HepG2 (cell line): ENCODE data around the gene RING1. TPM values are rescaled to one million over a fixed set of nuclear protein-coding genes. Genes with fewer than 3 reads are reported as not detected.

Experiments used
- ARID3A ChIP-seq: IDR thresholded peaks from 2 replicates; pipeline ENCODE4 v1.6.1; 2012; ENCODE audit warnings: low read depth, low read length, improper control_type of control experiment
- ARNT ChIP-seq: fragments of 450-650 bp; IDR thresholded peaks from 2 replicates; pipeline ENCODE4 v1.6.1; 2017
- ETV5 ChIP-seq: IDR thresholded peaks from 2 replicates; pipeline ENCODE4 v1.6.1; 2018; ENCODE audit warnings: missing biosample characterization, missing genetic modification reagents, inconsistent platforms, borderline replicate concordance
- ETV6 ChIP-seq: sonication (generic); formaldehyde crosslinking; conservative IDR thresholded peaks from 2 replicates; pipeline ENCODE4 v1.4.0; 2020; ENCODE audit warnings: missing genetic modification reagents
- FOXA1 ChIP-seq, 2 experiments: fragments of 450-650 bp in 1 of 2; sonication (generic) in 1 of 2; formaldehyde crosslinking in 1 of 2; IDR thresholded peaks; 2 replicates each; pipeline versions ENCODE4 v1.4.0 to v1.6.1; 2016 to 2020; ENCODE audit warnings: missing genetic modification reagents in 1 of 2
- FOXA3 ChIP-seq: IDR thresholded peaks from 2 replicates; pipeline ENCODE4 v1.6.1; 2016; ENCODE audit warnings: missing genetic modification reagents, missing compliant biosample characterization
- FOXP1 ChIP-seq, 2 experiments: fragments of 450-650 bp in 1 of 2; IDR thresholded peaks; 2 replicates each; pipeline ENCODE4 v1.6.1; 2017 to 2018; ENCODE audit warnings: antibody characterized with exemption in 1 of 2
- IRX3 ChIP-seq: sonication (generic); formaldehyde crosslinking; IDR thresholded peaks from 2 replicates; pipeline ENCODE4 v1.8.1; 2023; ENCODE audit warnings: mild to moderate bottlenecking, low read depth, missing genetic modification reagents, borderline replicate concordance
- KMT2A ChIP-seq: sonication (generic); formaldehyde crosslinking; IDR thresholded peaks from 2 replicates; pipeline ENCODE4 v1.4.0; 2020; ENCODE audit warnings: missing genetic modification reagents
- NCOA2 ChIP-seq: sonication (generic); formaldehyde crosslinking; IDR thresholded peaks from 2 replicates; pipeline ENCODE4 v1.8.0; 2022; ENCODE audit warnings: inconsistent platforms
- RARA ChIP-seq: IDR thresholded peaks from 2 replicates; pipeline ENCODE4 v1.6.1; 2016; ENCODE audit warnings: missing genetic modification reagents, missing compliant biosample characterization
- SAFB2 ChIP-seq: sonication (generic); formaldehyde crosslinking; IDR thresholded peaks from 2 replicates; pipeline ENCODE4 v1.5.1; 2020; ENCODE audit warnings: missing genetic modification reagents, low read depth, mild to moderate bottlenecking, borderline replicate concordance
- SP4 ChIP-seq: sonication (generic); formaldehyde crosslinking; IDR thresholded peaks from 2 replicates; pipeline ENCODE4 v1.8.1; 2023; ENCODE audit warnings: mild to moderate bottlenecking, missing genetic modification reagents
- SPEN ChIP-seq: sonication (generic); formaldehyde crosslinking; IDR thresholded peaks from 2 replicates; pipeline ENCODE4 v1.5.1; 2020; ENCODE audit warnings: low read depth, mild to moderate bottlenecking, missing genetic modification reagents
- TEAD2 ChIP-seq: sonication (generic); formaldehyde crosslinking; IDR thresholded peaks from 2 replicates; pipeline ENCODE4 v1.9.0; 2021; ENCODE audit warnings: missing genetic modification reagents
- ZBTB10 ChIP-seq: sonication (generic); formaldehyde crosslinking; IDR thresholded peaks from 2 replicates; pipeline ENCODE4 v1.4.0; 2020; ENCODE audit warnings: missing genetic modification reagents, borderline replicate concordance
- ZBTB38 ChIP-seq: sonication (generic); formaldehyde crosslinking; IDR thresholded peaks from 2 replicates; pipeline ENCODE4 v1.5.1; 2020; ENCODE audit warnings: mild to moderate bottlenecking, missing genetic modification reagents
- ZNF136 ChIP-seq: sonication (generic); formaldehyde crosslinking; IDR thresholded peaks from 2 replicates; pipeline ENCODE4 v1.8.1; 2022; ENCODE audit warnings: low read depth, mild to moderate bottlenecking, moderate library complexity, missing genetic modification reagents
- ZNF251 ChIP-seq: sonication (generic); formaldehyde crosslinking; IDR thresholded peaks from 2 replicates; pipeline ENCODE4 v1.9.0; 2021; ENCODE audit warnings: mild to moderate bottlenecking, missing genetic modification reagents
- ZNF674 ChIP-seq: sonication (generic); formaldehyde crosslinking; IDR thresholded peaks from 2 replicates; pipeline ENCODE4 v1.5.0; 2020; ENCODE audit warnings: low read depth, mild to moderate bottlenecking, missing genetic modification reagents
- ZNF710 ChIP-seq: sonication (generic); formaldehyde crosslinking; IDR thresholded peaks from 2 replicates; pipeline ENCODE4 v1.5.0; 2020; ENCODE audit warnings: mild to moderate bottlenecking, missing genetic modification reagents, borderline replicate concordance
- ZNF850 ChIP-seq: sonication (generic); formaldehyde crosslinking; conservative IDR thresholded peaks from 2 replicates; pipeline ENCODE4 v1.9.0; 2021; ENCODE audit warnings: mild to moderate bottlenecking, missing genetic modification reagents
- polyA plus RNA-seq, 8 experiments: library from polyadenylated mRNA; depleted of rRNA in 3 of 8; stranded (reverse) in 7 of 8; unstranded in 1 of 8; fragments of >200 nt; fragmentation: Illumina TruSeq in 4 of 8; extraction: Trizol in 4 of 8; gene quantifications; 2 replicates each; pipeline versions ENCODE4 v1.2.1 to v1.2.3, GENCODE V29; 2011 to 2016; ENCODE audit warnings: low read depth in 4 of 8, missing spikeins in 1 of 8, mixed read lengths in 1 of 8; ENCODE audit not compliant: insufficient read depth in 1 of 8
- total RNA-seq, 5 experiments: library from RNA; depleted of rRNA; stranded (reverse); fragments of >200 nt; fragmentation: Illumina TruSeq; extraction: Trizol; gene quantifications; 2 replicates each; pipeline ENCODE4 v1.2.3, GENCODE V29; 2016; ENCODE audit warnings: low read depth in 1 of 5

Gene RING1
- total and polyA plus RNA-seq, 2 of the 13 experiments (the other 11 are each of a cell fraction or from before 2014, with no cell fraction given): 23.9 to 33.6 TPM

- no peak for TF ChIP-seq FOXP1 (IDR thresholded peaks at IDR 0.05)
- TF ChIP-seq FOXP1 (CRISPR knock-in tag; IDR thresholded peaks at IDR 0.05): 0 out of 2 replicates have a peak, but pooled peaks have one; percentile 3
- TF ChIP-seq KMT2A (CRISPR knock-in tag): 0 out of 2 replicates have a peak, but pooled peaks have one; percentile 40
- TF ChIP-seq ZBTB10 (CRISPR knock-in tag): no peak
- peak; percentile 45 for TF ChIP-seq NCOA2 (CRISPR knock-in tag)
- TF ChIP-seq SPEN: peak; percentile 86; the same call in 1 of the 2 replicates
- TF ChIP-seq SP4: peak; percentile 95
- no peak for TF ChIP-seq ARID3A
- peak; percentile 38; the same call in 1 of the 2 replicates for TF ChIP-seq FOXA3
- TF ChIP-seq IRX3: no peak
- peak; percentile 65 for TF ChIP-seq RARA (CRISPR knock-in tag)
- peak; percentile 24; the same call in 1 of the 2 replicates for TF ChIP-seq ETV6 (CRISPR knock-in tag)
- no peak for TF ChIP-seq TEAD2 (CRISPR knock-in tag)
- TF ChIP-seq ETV5 (CRISPR knock-in tag): peak; percentile 38; the same call in 1 of the 2 replicates
- TF ChIP-seq ZNF710 (CRISPR knock-in tag): peak; percentile 80; the same call in 1 of the 2 replicates
- no peak for TF ChIP-seq ZNF251
- TF ChIP-seq ZBTB38 (CRISPR knock-in tag): peak; percentile 48; the same call in 1 of the 2 replicates
- TF ChIP-seq FOXA1 (IDR thresholded peaks at IDR 0.05): no peak
- peak; percentile 41 for TF ChIP-seq FOXA1 (CRISPR knock-in tag; IDR thresholded peaks at IDR 0.05)
- no peak; the same call in 1 of the 2 replicates for TF ChIP-seq SAFB2 (CRISPR knock-in tag)
- no peak for TF ChIP-seq ZNF850
- TF ChIP-seq ZNF136 (CRISPR knock-in tag): peak; percentile 62; the same call in 1 of the 2 replicates
- no peak for TF ChIP-seq ARNT
- no peak for TF ChIP-seq ZNF674 (CRISPR knock-in tag)
Observed at GRCh38 chr6:33248932-33249731, 40.8 kb downstream of the RING1 start (continued).
